C4-2B (cell line): ENCODE data around the gene GBP4.

ENCODE experiments used
- ZFX ChIP-seq: fragments of 450-650 bp; IDR thresholded peaks from 2 replicates; pipeline ENCODE4 v1.6.1; 2017
- TF ChIP-seq, protein P1 (sequence below): fragments of 450-650 bp; conservative IDR thresholded peaks from 2 replicates; pipeline ENCODE4 v1.5.1; 2017; ENCODE audit warnings: mild to moderate bottlenecking

DNA sequence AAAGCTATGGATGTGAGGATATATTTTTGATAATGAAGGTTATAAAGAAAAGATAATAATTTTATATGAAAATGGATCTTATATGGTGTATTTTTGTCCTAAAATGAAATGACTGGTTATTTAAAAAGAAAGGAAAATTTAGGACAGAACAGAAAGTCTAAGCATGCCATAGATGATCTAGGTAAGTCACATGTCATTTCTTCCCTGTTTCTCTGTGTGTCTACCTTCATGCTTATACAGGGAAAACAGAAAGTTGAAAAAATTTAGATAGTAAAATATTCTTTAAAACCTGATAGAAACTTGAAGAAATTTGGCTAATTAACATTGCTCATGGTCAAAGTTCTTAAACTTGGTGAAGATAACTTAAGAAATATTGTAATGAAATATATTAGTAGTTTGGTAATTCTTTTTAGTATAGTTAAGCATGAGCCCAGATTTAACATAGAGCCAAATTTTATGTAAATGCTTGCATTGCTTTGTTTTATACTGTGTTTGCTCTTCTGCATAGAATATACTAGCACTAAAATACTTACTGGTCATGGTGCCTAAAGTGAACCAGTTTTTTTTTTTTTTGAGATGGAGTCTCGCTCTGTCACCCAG lies 12.4 kb upstream of the GBP4 start:
- TF ChIP-seq, protein P1, sequence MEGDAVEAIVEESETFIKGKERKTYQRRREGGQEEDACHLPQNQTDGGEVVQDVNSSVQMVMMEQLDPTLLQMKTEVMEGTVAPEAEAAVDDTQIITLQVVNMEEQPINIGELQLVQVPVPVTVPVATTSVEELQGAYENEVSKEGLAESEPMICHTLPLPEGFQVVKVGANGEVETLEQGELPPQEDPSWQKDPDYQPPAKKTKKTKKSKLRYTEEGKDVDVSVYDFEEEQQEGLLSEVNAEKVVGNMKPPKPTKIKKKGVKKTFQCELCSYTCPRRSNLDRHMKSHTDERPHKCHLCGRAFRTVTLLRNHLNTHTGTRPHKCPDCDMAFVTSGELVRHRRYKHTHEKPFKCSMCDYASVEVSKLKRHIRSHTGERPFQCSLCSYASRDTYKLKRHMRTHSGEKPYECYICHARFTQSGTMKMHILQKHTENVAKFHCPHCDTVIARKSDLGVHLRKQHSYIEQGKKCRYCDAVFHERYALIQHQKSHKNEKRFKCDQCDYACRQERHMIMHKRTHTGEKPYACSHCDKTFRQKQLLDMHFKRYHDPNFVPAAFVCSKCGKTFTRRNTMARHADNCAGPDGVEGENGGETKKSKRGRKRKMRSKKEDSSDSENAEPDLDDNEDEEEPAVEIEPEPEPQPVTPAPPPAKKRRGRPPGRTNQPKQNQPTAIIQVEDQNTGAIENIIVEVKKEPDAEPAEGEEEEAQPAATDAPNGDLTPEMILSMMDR, result no peak
- no peak for TF ChIP-seq ZFX
